Endothelial cell of umbilical vein (primary cell): ENCODE data around the gene MDFIC. TPM values are rescaled to one million over a fixed set of nuclear protein-coding genes. Genes with fewer than 3 reads are reported as not detected.

Experiments used
- BruUV-seq: library from RNA; stranded (reverse); fragments of 400-500 nt; replicated peaks from 2 replicates; lab custom pipeline; 2021; lab: Mats Ljungman, UMichigan
- CTCF ChIA-PET: fragments of 300-600, 350-600 bp; sonication (Branson Sonifier 250); formaldehyde crosslinking; loops from one replicate; lab custom pipeline; 2021; ENCODE audit warnings: antibody characterized with exemption, inconsistent platforms; lab: Charles Lee
- POLR2A ChIA-PET: fragments of 300-600, 350-600 bp; sonication (Branson Sonifier 250); formaldehyde crosslinking; loops from one replicate; lab custom pipeline; 2021; ENCODE audit warnings: antibody characterized with exemption, inconsistent platforms; lab: Charles Lee
- DNase-seq: peaks from one replicate; pipeline ENCODE4 v3.0.0-alpha.2; 2011; ENCODE audit warnings: low read depth, low spot score
- FAIRE-seq: peaks from 2 replicates; lab custom pipeline; 2011; peaks lifted over from hg19 to GRCh38; lab: Jason Lieb, UNC
- H2AFZ ChIP-seq: 2 replicates; pipeline ENCODE4 v1.6.0; 2012; ENCODE audit warnings: low read depth, low read length, control low read depth, inconsistent platforms
- H3K27ac ChIP-seq: 2 replicates; pipeline ENCODE4 v1.5.1; 2011; ENCODE audit warnings: low read depth, mild to moderate bottlenecking, control low read depth, low read length, moderate library complexity; ENCODE audit not compliant: insufficient read depth
- H3K27me3 ChIP-seq, 2 experiments: 2 replicates each; pipeline versions ENCODE4 v1.6.0 to v1.6.1; 2011; ENCODE audit warnings: low read length in 2 of 2, mixed read lengths in 1 of 2; ENCODE audit not compliant: control insufficient read depth in 2 of 2, insufficient read depth in 2 of 2
- H3K36me3 ChIP-seq, 2 experiments: 2 replicates in 1 of 2; 3 replicates in 1 of 2; pipeline ENCODE4 v1.5.1; 2011; ENCODE audit warnings: low read length in 2 of 2, mild to moderate bottlenecking in 1 of 2, moderate library complexity in 1 of 2; ENCODE audit not compliant: control insufficient read depth in 2 of 2, insufficient read depth in 2 of 2; ENCODE audit errors: extremely low read depth in 1 of 2
- H3K4me1 ChIP-seq: 3 replicates; pipeline ENCODE4 v1.5.1; 2011; ENCODE audit warnings: mild to moderate bottlenecking, low read length; ENCODE audit not compliant: control insufficient read depth, insufficient read depth; ENCODE audit errors: extremely low read depth
- H3K4me2 ChIP-seq: 2 replicates; pipeline ENCODE4 v1.6.1; 2011; ENCODE audit warnings: low read length, control low read depth, mixed read lengths; ENCODE audit not compliant: insufficient read depth
- H3K4me3 ChIP-seq, 3 experiments: fragments of 200-600 bp in 1 of 3; sonication (generic), shearing (Covaris generic) in 1 of 3; replicated peaks in 1 of 3; 2 replicates each; pipeline ENCODE4 v1.5.1; 2011 to 2016; ENCODE audit warnings: control low read depth in 3 of 3, low read length in 3 of 3, mild to moderate bottlenecking in 2 of 3, inconsistent platforms in 1 of 3, low read depth in 1 of 3, moderate library complexity in 1 of 3; ENCODE audit not compliant: insufficient read depth in 1 of 3
- H3K79me2 ChIP-seq: 2 replicates; pipeline ENCODE4 v1.6.0; 2012; ENCODE audit warnings: low read length, inconsistent platforms; ENCODE audit not compliant: control insufficient read depth, insufficient read depth
- H3K9ac ChIP-seq: replicated peaks from 2 replicates; pipeline ENCODE3; 2011; ENCODE audit warnings: low read length, control low read depth; ENCODE audit not compliant: insufficient read depth; ENCODE audit errors: extremely low read depth
- H3K9me1 ChIP-seq: replicated peaks from 3 replicates; pipeline ENCODE4 v1.6.0; 2011; ENCODE audit warnings: mild to moderate bottlenecking, low read length; ENCODE audit not compliant: control insufficient read depth, insufficient read depth; ENCODE audit errors: extremely low read depth
- H3K9me3 ChIP-seq: replicated peaks from 2 replicates; pipeline ENCODE4 v1.5.1; 2012; ENCODE audit warnings: low read length, inconsistent platforms; ENCODE audit not compliant: control insufficient read depth, insufficient read depth
- H4K20me1 ChIP-seq: replicated peaks from 2 replicates; pipeline ENCODE3; 2011; ENCODE audit warnings: mild to moderate bottlenecking, low read length; ENCODE audit not compliant: control insufficient read depth, insufficient read depth; ENCODE audit errors: extremely low read depth
- EZH2 ChIP-seq: IDR thresholded peaks from 2 replicates; pipeline ENCODE4 v1.6.1; 2012; ENCODE audit warnings: borderline replicate concordance, low read depth, mild to moderate bottlenecking, moderate library complexity, low read length, inconsistent platforms; ENCODE audit not compliant: severe bottlenecking
- FOS ChIP-seq: IDR thresholded peaks from 2 replicates; pipeline ENCODE4 v1.6.1; 2011; ENCODE audit warnings: mild to moderate bottlenecking, low read length, moderate library complexity, borderline replicate concordance; ENCODE audit not compliant: insufficient read depth
- GATA2 ChIP-seq: IDR thresholded peaks from 2 replicates; pipeline ENCODE4 v1.7.0; 2011; ENCODE audit warnings: low read depth, mild to moderate bottlenecking, moderate library complexity, mixed read lengths, low read length; ENCODE audit not compliant: insufficient read length, insufficient read depth
- JUN ChIP-seq: IDR thresholded peaks from 2 replicates; pipeline ENCODE4 v1.6.1; 2011; ENCODE audit warnings: borderline replicate concordance, low read depth; ENCODE audit not compliant: insufficient read length, insufficient read depth
- MYC ChIP-seq: IDR thresholded peaks from one replicate; pipeline ENCODE4 v1.6.1; 2011; ENCODE audit warnings: mild to moderate bottlenecking, low read depth, low read length
- POLR2A ChIP-seq: IDR thresholded peaks from 2 replicates; pipeline ENCODE4 v1.6.1; 2012; ENCODE audit warnings: low read depth, mild to moderate bottlenecking, control low read depth, low read length
- POLR2AphosphoS5 ChIP-seq: IDR thresholded peaks from 2 replicates; pipeline ENCODE4 v1.6.1; 2012; ENCODE audit warnings: low read depth, mild to moderate bottlenecking, control low read depth, low read length, moderate library complexity; ENCODE audit not compliant: insufficient read depth
- dilution Hi-C: fragments of 300-500 bp; cut with MboI; formaldehyde crosslinking; loops from one replicate; pipeline ENCODE4 v1.15.0; 2019; ENCODE audit warnings: low sequenced_read_pairs; ENCODE audit not compliant: extremely low pct_ligation_motif_present
- intact Hi-C: fragments of 100-400 bp; cut with micrococcal nuclease; formaldehyde crosslinking; loops from one replicate; pipeline ENCODE4 v1.10.0; 2022
- polyA plus RNA-seq, 4 experiments: library from polyadenylated mRNA; depleted of rRNA in 3 of 4; stranded (reverse) in 3 of 4; unstranded in 1 of 4; fragments of >200 nt; gene quantifications; 2 replicates each; pipeline versions ENCODE4 v1.2.1 to v1.2.3, GENCODE V29; 2011 to 2012; ENCODE audit warnings: missing spikeins in 1 of 4
- total RNA-seq: library from RNA; stranded (reverse); gene quantifications from 2 replicates; pipeline ENCODE4 v1.2.3, GENCODE V29; 2021
- TF ChIP-seq, protein P1 (sequence below), 2 donors: IDR thresholded peaks; 1 replicate in 1 of 2; 2 replicates in 1 of 2; pipeline ENCODE4 v1.5.1; 2011; ENCODE audit warnings: low read length in 2 of 2, mild to moderate bottlenecking in 2 of 2, moderate library complexity in 2 of 2, control low read depth in 1 of 2, inconsistent platforms in 1 of 2, low read depth in 1 of 2; ENCODE audit not compliant: insufficient read depth in 1 of 2; ENCODE audit errors: extremely low read depth in 1 of 2
- TF ChIP-seq, protein P2 (sequence below): IDR thresholded peaks from 2 replicates; pipeline ENCODE4 v1.6.1; 2011; ENCODE audit not compliant: insufficient read depth, insufficient read length

The MDFIC gene
- total and polyA plus RNA-seq, 2 donors (not counting 3 experiments of a cell fraction or from before 2014, with no cell fraction given), result 6.5 to 14.2 TPM

DNA sequence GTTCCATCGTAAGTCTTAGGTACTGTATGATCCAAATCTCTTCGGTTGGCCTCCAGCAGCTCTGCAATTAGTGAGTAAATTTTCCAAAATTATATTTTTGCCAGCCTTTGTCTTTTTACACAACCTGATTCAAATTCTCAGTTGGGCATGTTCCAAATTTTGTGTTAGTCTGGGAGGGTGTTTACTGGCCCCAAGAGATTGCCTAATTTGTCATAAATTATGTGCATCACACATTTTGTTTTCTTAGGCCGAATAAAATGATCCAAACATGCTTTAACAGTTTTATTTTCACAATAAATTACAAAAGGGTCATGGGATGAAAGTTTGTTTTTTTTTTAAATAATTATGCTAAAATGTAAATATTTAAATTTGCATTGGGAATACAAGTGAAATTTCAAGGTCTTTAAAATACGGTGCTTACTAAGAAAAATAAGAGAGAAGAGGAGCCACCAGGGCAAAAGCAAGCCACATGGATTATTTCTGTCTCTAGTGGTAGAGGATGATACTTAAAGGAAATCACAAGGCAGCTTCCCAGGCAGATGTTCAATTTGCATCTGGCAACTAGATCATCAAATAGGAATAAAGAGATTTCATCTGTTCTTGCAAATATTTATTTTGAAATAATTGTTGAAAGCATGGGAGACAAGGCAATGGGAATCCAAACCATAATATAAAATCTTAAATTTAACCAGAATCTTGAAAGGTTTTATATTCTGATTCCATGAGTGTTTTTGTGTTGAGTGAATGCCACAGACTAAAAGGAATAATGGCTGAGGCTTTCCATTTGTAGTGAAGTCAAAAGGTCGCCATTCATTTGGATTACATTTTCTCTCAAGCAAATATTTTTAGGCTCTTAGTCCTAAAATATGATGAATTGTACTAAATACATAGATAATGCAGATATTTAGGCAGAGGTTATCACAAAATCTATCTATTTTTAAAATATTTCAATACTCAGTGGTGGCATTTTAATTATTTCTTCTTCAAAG lies 111.1 kb downstream of the MDFIC start:
- ChIA-PET CTCF (no interaction called here), POLR2A (no interaction called here)
- no peaks in the 10 kb centered on the region for H3K9me3 ChIP-seq
- no peaks in the 10 kb centered on the region for H3K9me1 ChIP-seq
- no peaks in the 10 kb centered on the region for H4K20me1 ChIP-seq
- no peak overlapping the region for H3K4me2 ChIP-seq
- H3K9ac ChIP-seq, result no peak overlapping the region
- DNase-seq (no peak), FAIRE-seq (no peak)
- no peak overlapping the region for H3K4me3 ChIP-seq
- peaks cover 8 to 10% of the 10 kb centered on the region in 2 experiments for H3K27me3 ChIP-seq
- no peaks in the 10 kb centered on the region for H3K36me3 ChIP-seq
- no peak overlapping the region for H2AFZ ChIP-seq
- H3K79me2 ChIP-seq, result no peaks in the 10 kb centered on the region
- intact Hi-C loops (no loop called here), dilution Hi-C loops (no loop called here)
- TF ChIP-seq, protein P1, sequence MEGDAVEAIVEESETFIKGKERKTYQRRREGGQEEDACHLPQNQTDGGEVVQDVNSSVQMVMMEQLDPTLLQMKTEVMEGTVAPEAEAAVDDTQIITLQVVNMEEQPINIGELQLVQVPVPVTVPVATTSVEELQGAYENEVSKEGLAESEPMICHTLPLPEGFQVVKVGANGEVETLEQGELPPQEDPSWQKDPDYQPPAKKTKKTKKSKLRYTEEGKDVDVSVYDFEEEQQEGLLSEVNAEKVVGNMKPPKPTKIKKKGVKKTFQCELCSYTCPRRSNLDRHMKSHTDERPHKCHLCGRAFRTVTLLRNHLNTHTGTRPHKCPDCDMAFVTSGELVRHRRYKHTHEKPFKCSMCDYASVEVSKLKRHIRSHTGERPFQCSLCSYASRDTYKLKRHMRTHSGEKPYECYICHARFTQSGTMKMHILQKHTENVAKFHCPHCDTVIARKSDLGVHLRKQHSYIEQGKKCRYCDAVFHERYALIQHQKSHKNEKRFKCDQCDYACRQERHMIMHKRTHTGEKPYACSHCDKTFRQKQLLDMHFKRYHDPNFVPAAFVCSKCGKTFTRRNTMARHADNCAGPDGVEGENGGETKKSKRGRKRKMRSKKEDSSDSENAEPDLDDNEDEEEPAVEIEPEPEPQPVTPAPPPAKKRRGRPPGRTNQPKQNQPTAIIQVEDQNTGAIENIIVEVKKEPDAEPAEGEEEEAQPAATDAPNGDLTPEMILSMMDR (IDR thresholded peaks at IDR 0.05; ENCODE audit: extremely low read depth in 1 of 2, insufficient read depth in 1 of 2, low read depth in 1 of 2, low read length in 2 of 2), result no peak
- TF ChIP-seq POLR2AphosphoS5 (no peak), MYC (no peak), GATA2 (no peak), EZH2 (no peak), FOS (no peak), POLR2A (no peak), JUN (no peak)
- TF ChIP-seq, protein P2, sequence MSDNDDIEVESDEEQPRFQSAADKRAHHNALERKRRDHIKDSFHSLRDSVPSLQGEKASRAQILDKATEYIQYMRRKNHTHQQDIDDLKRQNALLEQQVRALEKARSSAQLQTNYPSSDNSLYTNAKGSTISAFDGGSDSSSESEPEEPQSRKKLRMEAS, result no peak
- no peaks in the 10 kb centered on the region for H3K4me1 ChIP-seq
- no peak overlapping the region for H3K27ac ChIP-seq
- BruUV-seq, result no TSS peak
